ENCODE results near the gene KRT16. TPM values are rescaled to one million over a fixed set of nuclear protein-coding genes. Genes with fewer than 3 reads are reported as not detected.

KRT16 gene
- total and polyA plus RNA-seq, 2 donors (not counting 3 experiments of a cell fraction or from before 2014, with no cell fraction given): not detected

- no peak for TF ChIP-seq JUN (IDR thresholded peaks at IDR 0.05; ENCODE audit: borderline replicate concordance, insufficient read depth, insufficient read length, low read depth)
- no peak for TF ChIP-seq MAX (IDR thresholded peaks at IDR 0.05; ENCODE audit: insufficient read depth, insufficient read length)
- TF ChIP-seq FOS (IDR thresholded peaks at IDR 0.05; ENCODE audit: borderline replicate concordance, insufficient read depth, low read length): no peak
- no peak for TF ChIP-seq EZH2 (IDR thresholded peaks at IDR 0.05; ENCODE audit: borderline replicate concordance, low read depth, low read length, severe bottlenecking)
- no peak for TF ChIP-seq GATA2 (IDR thresholded peaks at IDR 0.05; ENCODE audit: insufficient read depth, insufficient read length, low read depth, low read length)
- TF ChIP-seq POLR2A (IDR thresholded peaks at IDR 0.05; ENCODE audit: low read depth, low read length): no peak
- TF ChIP-seq MYC (IDR thresholded peaks at IDR 0.05; ENCODE audit: low read depth, low read length): no peak
- TF ChIP-seq CTCF (IDR thresholded peaks at IDR 0.05; ENCODE audit: extremely low read depth in 1 of 2, insufficient read depth in 1 of 2, low read depth in 1 of 2, low read length in 2 of 2): no peak
- no peak for TF ChIP-seq POLR2AphosphoS5 (IDR thresholded peaks at IDR 0.05; ENCODE audit: insufficient read depth, low read depth, low read length)
- FAIRE-seq (no peak), DNase-seq (ENCODE audit: low read depth, low spot score) (no peak)
- Histone ChIP-seq H3K36me3 (ENCODE audit: control insufficient read depth in 2 of 2, extremely low read depth in 1 of 2, insufficient read depth in 2 of 2, low read length in 2 of 2) (no peaks in the 10 kb centered on the region), H3K4me3 (replicated peaks in 1 of 3; ENCODE audit: insufficient read depth in 1 of 3, low read depth in 1 of 3, low read length in 3 of 3) (no peak overlapping the region), H3K4me1 (ENCODE audit: control insufficient read depth, extremely low read depth, insufficient read depth, low read length) (no peaks in the 10 kb centered on the region), H3K79me2 (ENCODE audit: control insufficient read depth, insufficient read depth, low read length) (no peaks in the 10 kb centered on the region), H2AFZ (ENCODE audit: low read depth, low read length) (no peak overlapping the region), H3K27ac (ENCODE audit: insufficient read depth, low read depth, low read length) (no peak overlapping the region), H4K20me1 (replicated peaks; ENCODE audit: control insufficient read depth, extremely low read depth, insufficient read depth, low read length) (no peaks in the 10 kb centered on the region), H3K9me1 (replicated peaks; ENCODE audit: control insufficient read depth, extremely low read depth, insufficient read depth, low read length) (no peaks in the 10 kb centered on the region), H3K27me3 (ENCODE audit: control insufficient read depth in 2 of 2, insufficient read depth in 2 of 2, low read length in 2 of 2) (peaks cover 0 to 1% of the 10 kb centered on the region in 2 experiments), H3K9me3 (replicated peaks; ENCODE audit: control insufficient read depth, insufficient read depth, low read length) (no peaks in the 10 kb centered on the region), H3K9ac (replicated peaks; ENCODE audit: extremely low read depth, insufficient read depth, low read length) (no peak overlapping the region), H3K4me2 (ENCODE audit: insufficient read depth, low read length) (no peak overlapping the region)
- dilution Hi-C loops (cut with MboI; ENCODE audit: extremely low pct_ligation_motif_present, low sequenced_read_pairs): no loop called here
- POLR2A ChIA-PET: no interaction called here
- no TSS peak for BruUV-seq (replicated peaks)
- CTCF ChIA-PET: interaction anchor here (1.0 to 4.0 kb wide), 2 partner anchors 107 to 792 kb away, joined by 3 to 25 read pairs; no protein-coding TSS in a partner anchor
- intact Hi-C loops (cut with micrococcal nuclease): no loop called here
Measured at GRCh38 chr17:41655611-41656111, 43.1 kb upstream of the KRT16 start.
